NCI-H2029 (cell line): ENCODE measurements around the gene DUSP21.
"Not testable (repeated sequence)": the region's sequence is repeated elsewhere in the genome, so short reads cannot be mapped to it uniquely, and the experiment has no call there.

Source experiments
- DNase-seq: peaks from one replicate; lab custom pipeline; 2025; lab: John Stamatoyannopoulos, UW

DUSP21 gene

DNA sequence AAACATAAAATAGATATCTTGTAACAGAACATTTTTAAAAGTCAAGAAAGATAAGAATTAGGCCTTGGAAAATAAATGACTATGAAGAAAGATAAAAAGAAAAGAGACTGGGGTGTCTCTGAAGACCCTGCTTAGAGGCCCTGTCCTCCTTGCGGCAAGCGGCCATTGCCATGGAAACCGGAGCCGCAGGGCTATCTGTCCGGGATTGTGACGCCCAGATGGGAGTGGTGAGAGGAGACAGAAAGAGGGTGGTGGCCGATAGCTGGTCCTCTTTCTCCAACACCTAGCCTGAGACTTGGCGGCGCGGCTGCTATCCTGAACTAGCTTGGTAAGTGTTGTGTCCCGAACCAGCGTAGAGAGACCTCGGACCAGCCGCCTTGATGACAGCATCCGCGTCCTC, at the start of gene DUSP21:
TSS of gene DUSP21 (plus strand) at position 269 of the 400 bp plus-strand sequence. CDS start at position 381, 112 bp downstream.
- no peak for DNase-seq

DNA sequence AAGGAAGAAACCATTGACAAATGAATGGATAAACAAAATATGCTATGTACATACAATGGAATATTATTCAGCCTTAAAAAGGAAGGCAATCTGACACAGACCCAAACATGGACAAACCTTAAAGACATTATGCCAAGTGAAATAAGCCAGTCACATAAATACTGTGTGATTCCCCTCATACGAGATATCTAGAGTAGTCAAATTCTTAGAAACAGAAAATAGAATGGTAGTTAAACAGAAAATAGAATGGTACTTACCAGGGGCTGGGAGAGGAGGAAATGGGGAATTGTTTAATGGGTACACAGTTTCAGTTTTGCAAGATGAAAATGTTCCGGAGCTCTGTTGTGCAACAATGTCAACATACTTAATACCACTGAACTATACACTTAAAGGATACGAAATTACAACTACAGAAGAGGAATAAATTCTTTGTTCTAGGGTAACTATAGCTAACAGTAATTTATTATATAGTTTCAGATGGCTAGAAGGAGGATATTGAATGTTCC, 47.8 kb upstream of the DUSP21 start:
- DNase-seq: no peak

DNA sequence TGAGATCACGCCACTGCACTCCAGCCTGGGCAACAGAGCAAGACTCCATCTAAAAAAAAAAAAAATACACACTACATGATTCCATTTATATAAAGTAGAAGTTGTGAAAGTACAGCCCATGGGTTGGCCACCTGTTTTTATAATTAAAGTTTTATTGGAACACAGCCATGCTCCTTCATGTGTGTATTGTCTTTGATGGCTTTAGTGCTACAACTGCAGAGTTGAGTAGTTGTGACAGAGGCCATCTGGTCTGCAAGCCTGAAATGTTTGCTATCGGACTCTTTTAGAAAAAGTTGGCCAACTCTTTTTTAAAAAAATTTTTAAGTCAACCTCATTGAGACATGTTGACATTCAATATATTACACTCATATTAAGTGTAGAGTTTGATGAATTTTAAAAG, 41.2 kb upstream of the DUSP21 start:
- no peak for DNase-seq

GRCh38 chrX:44815681-44816080, 28.1 kb upstream of the DUSP21 start:
- DNase-seq: no peak

GRCh38 chrX:44816367-44816766, 27.5 kb upstream of the DUSP21 start:
- DNase-seq: no peak

- no peak for DNase-seq
Measured at GRCh38 chrX:44817029-44817428, 26.8 kb upstream of the DUSP21 start.

- DNase-seq: no peak
Measured at GRCh38 chrX:44822601-44823000, 21.2 kb upstream of the DUSP21 start.

GRCh38 chrX:44823193-44823592, 20.6 kb upstream of the DUSP21 start:
- not testable (repeated sequence) for DNase-seq

DNA sequence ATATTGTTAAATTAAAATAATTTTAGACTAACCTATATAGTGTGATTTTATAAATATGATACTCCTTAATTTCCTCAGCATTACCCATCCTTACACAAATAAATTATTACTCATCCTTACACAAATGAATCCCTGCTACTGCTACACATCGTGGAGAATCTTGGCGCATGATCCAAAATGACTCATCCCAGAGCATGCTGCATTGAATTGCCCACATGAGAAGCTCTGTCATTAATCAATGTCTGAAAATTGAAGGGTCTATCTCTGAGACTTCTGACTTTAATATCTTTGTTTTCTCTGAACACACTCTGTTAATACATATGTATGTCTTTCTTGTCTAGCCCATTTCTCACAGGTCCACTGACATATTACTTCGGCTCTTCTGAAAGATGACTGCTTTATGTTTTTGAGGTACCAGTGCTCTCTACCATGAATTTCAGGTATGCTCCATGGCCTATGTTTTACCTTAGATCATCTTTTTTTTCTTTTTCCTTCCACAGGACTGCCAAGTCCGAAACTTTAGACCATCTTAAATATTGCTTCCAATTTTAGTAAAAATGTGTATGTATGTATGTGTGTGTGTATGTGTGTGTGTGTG, 15.7 kb upstream of the DUSP21 start:
- no peak for DNase-seq

DNA sequence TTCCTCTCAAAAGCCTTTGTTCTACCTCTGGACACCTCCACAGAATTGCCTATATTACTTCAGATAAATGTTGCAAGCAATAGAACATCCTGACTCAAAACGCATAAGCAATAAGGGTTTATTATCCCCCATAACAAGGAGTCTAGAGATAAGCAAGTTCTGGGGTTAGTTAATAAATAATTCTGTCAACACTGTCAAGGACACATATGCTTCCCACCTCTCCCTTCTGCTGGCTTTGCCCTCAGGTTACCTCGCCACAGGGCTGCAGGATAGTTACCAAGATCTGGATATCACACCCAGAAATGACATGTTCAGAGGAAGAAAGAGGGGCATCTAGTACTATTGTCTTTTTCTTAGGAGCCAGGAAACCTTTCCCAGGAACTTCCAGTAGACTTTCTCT, 14.0 kb upstream of the DUSP21 start:
- DNase-seq: no peak

DNA sequence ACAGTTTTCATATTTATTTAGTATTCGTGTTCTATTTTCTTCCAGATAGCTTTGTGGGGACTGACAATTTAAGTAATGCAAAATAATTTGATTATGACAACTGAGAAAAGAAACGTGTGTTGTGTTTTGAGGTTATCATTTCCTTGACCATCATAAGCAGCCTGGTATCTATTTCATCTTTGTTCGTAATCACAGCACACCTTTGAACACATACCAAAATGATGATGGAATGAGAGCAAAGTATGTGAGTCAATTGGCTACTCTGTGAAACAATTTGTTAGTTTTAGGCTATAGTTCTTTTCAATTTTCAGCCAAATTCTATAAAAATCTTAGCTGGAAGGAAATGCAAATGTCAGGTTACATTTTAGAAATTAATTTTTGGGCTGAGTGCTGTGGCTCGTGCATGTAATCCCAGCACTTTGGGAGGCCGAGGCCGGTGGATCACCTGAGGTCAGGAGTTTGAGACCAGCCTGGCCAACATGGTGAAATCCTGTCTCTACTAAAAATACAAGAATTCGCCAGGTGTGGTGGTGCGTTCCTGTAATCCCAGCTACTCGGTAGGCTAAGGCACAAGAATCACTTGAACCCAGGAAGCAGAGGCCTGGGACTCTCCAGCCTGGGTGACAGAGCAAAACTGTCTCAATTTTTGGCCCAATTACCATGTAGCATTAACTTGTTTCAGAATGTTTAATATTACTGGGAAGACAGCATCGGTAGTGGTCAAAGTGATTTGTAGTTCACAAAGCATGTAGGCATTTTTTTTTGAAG, 1.1 kb upstream of the DUSP21 start:
- no peak for DNase-seq

GRCh38 chrX:44843318-44843702, 511 bp upstream of the DUSP21 start:
- no peak for DNase-seq

- DNase-seq: no peak
Measured at GRCh38 chrX:44844204-44844603, 383 bp downstream of the DUSP21 start.

- DNase-seq: not testable (repeated sequence)
Measured at GRCh38 chrX:44850891-44851290, 7.1 kb downstream of the DUSP21 start.

DNA sequence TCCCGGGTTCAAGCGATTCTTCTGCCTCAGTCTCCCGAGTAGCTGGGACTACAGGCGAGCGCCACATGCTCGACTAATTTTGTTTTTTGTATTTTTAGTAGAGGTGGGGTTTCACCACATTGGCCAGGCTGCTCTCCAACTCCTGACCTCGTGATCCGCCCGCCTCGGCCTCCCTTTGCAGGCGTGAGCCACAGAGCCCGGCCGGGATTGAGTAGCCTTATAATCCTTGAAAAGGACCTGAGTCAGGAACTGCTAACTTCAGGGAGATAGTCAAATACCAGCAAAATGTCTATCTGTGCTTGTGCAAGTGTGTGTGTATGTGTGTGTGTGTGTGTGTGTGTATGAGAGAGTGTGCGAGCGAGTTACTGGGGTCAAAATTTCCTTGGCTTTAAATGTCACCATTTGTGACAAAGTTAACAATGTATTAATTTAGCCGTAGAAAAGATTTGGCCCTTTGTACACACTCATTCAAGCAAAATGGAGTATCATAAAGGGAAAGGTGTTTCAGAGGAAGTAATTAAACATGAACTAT, 27.4 kb downstream of the DUSP21 start:
- no peak for DNase-seq

- DNase-seq: no peak
Measured at GRCh38 chrX:44871931-44872820, 28.4 kb downstream of the DUSP21 start.

DNA sequence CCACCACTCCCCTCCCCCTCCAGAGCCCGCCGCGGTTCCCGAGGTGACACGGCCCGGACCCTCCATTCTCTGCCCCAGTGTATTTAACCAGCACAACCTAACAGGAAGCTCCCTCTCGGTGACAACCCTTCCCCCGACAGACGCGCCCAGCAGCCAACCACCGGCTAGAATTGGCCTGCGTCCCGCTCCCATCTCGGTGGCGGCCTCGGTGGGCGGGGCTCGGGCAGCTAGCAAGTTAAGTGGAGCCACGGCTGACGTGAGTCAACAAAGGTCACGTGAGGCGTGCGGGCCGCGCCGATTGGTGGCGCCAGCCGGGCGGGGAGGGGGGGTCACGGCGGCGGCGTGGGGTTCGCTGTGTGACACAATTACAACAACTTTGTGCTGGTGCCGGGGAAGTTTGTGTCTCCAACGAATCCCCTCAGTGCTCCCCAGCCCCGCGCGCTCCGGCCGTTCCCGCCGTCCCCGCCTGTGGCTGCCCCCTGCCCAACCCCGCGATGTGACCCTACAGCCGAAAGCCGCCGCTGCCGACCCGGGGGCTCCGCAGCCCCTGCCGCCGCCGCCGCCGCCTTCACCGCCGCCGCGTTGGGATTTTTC, 29.1 kb downstream of the DUSP21 start, which contains the start of gene KDM6A:
TSS of gene KDM6A (plus strand) at position 368 of the 594 bp plus-strand sequence. CDS start 364 bp downstream, outside the sequence.
- DNase-seq: peak; percentile 83

DNA sequence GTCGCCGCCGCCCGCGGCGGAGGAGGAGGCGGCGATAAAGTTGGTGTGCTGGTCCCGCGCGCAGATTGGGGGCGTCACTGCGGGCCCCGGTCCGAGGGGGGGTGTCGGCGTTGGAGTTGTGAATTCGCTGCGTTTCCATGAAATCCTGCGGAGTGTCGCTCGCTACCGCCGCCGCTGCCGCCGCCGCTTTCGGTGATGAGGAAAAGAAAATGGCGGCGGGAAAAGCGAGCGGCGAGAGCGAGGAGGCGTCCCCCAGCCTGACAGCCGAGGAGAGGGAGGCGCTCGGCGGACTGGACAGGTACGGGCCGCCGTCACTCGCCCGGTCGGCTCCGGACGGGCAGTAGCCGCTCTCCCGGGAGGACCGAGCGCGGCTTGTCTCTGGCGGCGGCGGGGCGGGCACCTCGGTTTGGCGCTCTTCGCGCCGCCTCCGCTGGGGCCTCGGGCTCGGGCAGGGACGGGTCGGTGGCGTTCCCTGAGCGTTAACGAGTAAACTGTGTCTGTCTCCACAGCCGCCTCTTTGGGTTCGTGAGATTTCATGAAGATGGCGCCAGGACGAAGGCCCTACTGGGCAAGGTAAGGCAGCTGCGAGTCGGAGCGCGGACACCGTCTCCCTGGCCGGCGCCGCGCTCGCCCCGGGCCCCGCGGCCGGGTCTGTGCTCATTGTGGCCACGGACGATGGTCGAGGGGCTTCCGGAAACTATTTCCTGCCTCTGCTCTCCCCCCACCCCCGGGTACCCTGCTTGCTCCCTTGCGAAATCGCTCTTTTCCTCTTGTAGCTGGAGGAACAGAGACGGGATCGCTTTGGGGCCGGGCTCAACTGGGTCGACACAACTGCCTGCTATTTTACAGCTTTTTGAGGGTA, 29.8 kb downstream of the DUSP21 start:
- no peak for DNase-seq

GRCh38 chrX:44874420-44875184, 30.8 kb downstream of the DUSP21 start:
- no peak for DNase-seq

DNA sequence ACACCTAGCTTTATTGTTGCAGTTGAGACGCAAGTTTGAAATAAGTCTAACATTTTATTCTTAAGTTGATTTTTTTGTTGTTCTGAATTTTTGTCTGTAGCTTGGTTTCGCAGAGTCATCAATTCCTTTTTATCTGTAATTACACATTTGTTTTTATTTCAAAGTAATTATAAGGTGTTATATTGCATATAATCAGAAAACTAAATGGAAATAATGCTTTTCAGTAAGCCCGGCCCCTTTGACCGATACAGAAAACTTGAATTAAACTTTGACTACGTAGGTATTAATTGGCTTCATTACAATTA, 31.3 kb downstream of the DUSP21 start:
- DNase-seq: no peak
